Hematopoietic multipotent progenitor cell treated with erythropoietin and hydrocortisone succinate and interleukin-3 and kit ligand, for 6 days (in vitro differentiated cells): ENCODE measurements around the gene LRRC46.
A peak's percentile ranks its signal among the peaks of the same experiment; 100 is the strongest.

Experiments
- DNase-seq: peaks from one replicate; pipeline ENCODE4 v3.0.0-alpha.2; 2015

Gene LRRC46

DNA sequence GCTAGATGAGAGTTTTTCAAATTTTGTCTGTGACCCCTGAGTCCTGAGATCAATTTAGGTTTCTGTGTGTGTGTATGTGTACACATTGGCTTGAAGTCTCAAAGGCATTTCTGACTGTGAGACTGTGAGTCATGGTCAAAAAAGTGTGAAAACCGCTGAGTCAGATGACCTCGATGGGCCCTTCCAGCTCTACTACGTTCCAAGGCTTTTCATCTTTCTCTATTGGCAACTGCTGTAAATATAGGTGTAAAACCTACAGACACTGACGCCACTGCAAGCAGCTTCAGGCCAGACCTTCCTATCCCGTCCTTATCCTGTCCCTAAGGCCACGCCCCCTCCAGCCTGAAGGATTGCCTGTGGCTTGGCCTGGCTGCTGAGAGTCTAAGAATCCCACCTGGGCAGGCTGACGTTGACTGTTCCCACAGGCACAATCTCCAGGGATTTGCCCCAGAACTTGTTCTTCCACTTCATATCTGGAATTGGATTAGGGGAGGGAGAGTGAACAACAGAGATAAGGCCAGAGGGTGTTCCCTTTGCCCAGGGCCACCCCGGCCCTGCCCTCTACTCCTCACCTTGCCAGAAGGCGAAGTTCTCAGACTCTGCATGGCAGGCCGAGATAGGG, 21.2 kb upstream of the LRRC46 start:
- peak; percentile 74 for DNase-seq

DNA sequence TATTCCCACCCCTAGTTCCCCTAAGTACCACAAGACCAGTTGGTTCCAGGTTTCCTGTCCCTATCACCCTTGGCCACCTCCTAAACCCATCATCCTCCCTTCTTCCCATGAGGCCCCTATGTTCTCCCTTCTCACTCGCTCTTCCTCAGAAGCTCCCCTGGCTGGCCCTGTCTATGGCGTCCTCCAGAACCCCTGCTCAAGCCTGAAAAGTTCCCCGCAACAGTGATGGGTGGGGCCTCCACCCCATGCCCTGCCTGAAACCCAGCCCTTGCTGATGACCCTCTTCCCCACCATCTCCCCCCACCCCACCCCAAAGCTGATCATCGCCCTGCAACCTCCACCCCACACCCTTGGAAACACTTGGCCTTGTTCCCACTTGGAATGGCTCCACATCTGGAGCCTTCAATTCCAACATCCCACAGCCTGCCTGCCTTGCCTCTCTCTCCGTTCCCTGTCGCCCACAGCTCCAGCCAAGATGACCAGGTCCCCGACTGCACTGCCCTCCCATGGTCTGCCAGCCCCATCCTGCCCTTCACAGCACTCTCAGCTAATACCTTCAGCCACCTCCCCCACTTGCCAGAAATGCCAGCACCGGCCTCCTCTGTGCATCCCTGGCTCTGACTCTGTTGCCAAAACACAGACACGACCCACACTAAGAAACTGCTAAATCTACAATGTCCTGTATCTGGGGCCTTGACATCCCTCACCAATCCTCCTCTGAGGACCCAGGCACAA, 20.4 kb upstream of the LRRC46 start:
- DNase-seq: no peak

DNA sequence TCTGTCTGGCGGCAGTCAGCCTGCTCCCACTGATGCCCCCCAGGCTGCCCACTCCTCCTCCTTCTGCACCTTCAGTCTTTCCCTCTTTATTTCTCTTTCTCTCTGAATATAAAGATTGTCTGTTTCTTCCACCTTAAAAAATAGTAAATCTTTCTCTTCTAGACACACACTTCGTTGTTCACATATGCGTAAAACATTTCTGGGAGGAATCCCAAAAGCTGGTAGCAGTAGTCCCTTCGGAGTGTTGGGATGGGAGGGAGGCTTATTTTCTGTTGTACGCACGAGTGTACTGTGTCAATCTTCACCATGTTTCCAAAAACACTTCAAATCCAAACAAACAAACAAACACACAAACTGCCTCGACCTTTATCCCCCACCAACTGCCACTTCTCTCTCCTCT, 19.8 kb upstream of the LRRC46 start:
- DNase-seq: no peak

DNA sequence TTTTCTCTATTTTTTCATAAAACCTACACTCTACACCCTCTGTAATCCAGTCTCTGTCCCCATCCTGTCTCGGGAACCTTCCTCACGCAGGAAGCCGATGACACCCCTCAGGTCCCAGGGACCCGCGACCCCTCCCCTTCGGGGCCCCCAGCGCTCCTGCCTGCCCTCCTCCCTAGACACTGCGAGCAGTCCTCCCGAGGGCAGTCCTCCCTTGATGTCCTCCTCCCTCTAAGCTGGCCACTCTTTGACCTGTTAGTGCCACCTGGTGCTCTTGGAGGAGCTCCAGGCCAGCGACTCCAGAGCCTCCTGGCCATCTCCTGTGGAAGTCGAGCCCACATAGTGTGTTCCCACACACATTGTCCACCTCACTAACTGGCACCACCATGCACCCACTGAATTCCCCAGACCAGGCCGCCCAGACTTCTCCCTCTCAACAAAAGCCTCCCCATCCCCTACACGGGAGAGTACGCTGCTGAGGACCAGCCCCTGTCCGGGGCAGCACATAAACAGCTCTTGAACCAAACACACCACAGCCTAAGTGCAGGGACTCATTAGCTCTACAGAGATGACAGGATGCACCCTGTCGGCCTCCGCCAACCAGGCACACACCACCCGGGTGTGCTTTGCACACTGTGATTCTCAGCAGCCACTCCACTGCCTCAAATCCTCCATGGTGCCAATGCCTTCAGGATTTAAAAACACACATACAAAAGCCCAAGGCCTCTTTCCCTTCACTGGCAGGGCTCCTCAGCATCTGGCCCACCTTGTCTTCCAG, 19.1 kb upstream of the LRRC46 start:
- no peak for DNase-seq

DNA sequence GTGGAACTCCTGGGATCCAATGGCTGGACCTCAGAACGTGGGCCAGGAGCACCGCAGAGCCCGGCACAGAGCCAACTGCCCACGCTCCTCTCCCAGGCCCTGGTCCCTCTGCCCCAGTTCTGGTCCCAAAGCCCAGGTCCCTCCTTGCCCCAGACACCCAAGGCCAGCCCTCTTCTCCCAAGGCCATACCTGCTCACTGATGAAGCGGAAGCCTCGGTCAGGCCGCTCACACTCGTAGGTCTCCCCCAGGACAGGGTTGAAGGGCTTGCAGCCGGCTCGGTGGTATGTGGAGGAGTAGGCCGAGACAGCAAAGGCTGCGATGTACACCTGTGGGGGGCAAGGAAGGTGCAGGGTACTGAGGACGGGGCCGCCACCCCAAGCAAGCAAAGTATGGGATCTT, 18.4 kb upstream of the LRRC46 start:
- no peak for DNase-seq

DNA sequence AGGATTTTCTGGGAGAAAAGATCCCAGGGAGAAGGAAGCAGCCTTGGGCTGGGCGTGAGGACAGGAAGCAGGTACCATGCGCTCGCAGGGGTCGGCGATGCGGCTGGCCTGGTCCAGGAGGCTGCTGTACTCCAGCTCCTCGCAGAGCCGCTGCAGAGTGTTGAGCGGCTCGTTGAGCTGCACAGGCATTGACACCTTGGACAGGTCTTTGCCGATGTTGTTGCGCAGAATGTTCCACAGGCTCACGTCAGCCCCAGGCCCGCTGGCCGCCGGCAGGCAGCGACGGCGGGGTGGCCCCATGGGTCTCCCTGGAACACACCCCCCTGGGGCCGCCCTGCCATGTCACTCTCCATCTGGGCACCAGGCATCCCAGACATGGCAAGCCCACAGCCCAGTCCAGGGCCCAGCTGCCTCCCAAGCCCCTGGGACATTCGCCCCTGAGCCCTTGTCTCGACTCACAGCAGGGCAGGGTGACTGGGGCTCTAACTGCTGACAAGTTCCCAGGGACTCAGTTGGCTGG, 17.9 kb upstream of the LRRC46 start:
- DNase-seq: no peak

DNA sequence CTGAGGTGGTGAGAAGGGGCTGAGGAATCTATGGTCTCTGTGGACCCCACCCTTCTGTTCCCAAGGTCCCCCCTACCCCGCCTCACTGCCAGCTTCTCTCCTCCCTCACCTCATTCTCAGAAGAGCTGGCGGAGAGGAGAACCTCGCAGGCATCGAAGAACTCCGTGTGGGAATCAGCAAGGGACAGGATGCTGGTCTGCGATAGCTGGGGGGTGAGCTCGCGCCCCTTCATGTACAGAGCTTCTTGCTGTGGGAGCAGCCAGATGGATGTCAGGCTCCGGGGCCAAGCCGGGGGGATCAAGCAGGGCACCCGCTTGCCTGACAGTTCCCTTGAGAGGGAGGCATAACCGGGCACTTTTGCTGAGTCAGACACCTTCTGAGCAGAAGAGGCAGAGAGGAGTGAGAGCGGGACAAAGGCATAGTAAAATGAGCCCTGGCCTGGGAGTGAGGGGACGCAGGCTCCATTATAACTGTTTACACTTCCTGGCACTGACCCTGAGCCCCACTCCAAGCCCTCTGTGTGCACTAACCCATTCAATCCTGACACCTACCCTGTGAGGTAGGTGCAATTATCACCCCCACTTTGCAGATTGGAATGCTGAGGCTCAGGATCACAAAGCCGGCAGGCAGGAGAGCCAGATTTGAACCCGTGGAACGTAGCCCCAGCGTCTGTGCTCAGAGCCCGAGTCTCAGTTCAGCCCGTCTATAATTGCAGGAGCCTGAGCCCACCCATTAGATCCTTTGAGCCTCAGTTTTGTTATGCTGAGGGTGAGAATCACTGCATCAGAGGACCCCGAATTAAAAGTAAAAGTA, 16.2 kb upstream of the LRRC46 start:
- no peak for DNase-seq

DNA sequence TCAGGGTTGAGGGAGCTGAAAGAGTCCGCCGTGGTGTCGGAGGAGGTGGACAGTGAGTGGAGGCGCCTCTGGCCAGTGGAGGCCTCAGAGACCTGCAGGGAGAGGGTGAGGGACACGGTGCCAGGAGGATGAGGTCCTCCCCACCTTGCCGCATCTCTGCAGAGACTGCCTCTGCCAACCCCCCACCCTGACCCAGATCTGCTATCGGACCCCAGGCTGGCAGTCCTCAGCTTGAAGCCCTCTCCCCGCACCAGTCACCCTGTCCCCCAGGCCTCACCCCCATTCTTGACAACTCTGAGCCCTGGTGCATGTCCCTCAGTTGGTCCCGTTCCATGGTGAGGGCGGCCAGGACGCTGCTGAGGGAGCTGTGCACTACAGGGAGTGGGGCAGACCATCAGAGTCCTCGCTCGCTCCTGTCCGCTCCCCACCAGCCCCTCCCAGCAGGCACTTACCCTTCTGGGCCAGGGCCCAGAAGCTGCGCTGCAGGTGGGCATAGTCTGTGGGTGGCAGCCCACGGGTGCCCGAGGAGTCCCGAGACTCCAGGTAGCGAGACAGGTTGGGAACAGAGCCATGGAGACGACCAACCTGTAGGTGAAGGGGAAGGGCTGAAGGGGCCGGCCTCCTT, 15.2 kb upstream of the LRRC46 start:
- no peak for DNase-seq

DNA sequence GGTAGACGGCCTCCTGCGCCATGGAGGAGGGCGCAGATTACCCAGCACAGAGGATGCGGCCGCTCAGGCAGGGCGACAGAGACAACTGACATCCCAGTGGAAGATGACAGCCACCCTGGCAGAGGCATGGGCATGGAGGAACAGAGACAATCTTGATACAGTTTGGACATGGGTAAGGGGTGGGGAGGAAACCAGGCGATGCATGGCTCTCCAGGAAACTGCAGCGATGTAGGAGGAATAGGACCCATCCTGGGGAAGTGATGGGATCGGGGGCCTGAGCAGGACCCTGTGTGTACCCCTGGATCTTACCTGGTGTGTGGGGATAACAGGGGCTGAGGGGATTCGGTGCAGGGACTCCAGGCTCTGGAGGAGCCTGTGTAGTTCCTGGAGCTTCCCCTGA, 14.5 kb upstream of the LRRC46 start:
- DNase-seq: no peak

DNA sequence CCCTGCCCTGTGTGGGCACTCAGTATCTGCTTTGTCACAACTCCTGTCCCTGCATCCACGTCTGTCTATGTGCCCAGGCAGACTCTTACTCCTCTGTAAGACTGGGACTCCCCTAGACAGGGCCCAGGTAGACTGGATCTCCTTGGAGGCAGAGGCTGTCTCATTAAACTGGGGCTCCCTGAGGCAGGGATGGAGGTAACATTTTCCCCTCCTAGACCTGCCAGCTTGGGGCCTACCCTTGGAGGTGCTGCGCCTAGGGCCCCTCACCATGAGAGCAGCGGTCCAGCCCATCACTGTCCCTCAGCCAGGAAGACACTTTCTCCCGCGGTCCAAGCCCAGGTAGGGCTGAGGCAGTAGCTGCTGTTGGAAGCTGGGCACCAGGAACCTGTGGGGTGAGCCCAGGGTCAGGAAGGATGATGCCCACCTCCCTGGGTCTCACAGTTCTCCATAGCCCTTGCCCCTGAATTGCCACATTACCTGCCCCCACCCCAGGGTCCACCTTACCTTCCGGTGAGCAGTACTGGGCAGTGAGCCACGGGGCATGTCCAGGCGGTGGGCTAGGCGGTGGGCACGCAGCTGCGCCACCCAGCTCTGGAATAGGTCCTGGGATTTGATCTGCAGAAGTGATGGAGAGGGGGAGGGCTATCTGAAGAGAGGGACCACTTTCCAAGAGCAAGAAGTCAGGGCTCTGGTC, 13.3 kb upstream of the LRRC46 start:
- no peak for DNase-seq

DNA sequence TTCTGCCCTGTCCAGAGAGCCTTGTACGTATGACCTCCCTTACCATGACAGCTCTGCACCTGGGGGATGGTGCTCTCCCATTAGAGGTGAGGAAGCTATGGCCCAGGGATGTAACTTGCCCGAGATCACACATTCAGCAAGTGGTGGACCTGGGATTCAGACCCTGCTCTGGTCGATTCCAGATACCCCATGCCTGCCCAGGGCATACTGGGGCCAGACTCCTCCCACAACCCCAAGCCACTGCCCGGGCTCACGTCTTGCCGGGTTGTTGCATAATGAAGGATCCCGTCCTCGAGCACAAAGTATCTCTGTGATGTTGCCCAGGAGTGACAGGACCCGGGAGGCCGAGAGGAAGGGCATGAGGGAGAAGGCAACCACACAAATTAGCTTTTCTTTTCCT, 12.0 kb upstream of the LRRC46 start:
- no peak for DNase-seq

DNA sequence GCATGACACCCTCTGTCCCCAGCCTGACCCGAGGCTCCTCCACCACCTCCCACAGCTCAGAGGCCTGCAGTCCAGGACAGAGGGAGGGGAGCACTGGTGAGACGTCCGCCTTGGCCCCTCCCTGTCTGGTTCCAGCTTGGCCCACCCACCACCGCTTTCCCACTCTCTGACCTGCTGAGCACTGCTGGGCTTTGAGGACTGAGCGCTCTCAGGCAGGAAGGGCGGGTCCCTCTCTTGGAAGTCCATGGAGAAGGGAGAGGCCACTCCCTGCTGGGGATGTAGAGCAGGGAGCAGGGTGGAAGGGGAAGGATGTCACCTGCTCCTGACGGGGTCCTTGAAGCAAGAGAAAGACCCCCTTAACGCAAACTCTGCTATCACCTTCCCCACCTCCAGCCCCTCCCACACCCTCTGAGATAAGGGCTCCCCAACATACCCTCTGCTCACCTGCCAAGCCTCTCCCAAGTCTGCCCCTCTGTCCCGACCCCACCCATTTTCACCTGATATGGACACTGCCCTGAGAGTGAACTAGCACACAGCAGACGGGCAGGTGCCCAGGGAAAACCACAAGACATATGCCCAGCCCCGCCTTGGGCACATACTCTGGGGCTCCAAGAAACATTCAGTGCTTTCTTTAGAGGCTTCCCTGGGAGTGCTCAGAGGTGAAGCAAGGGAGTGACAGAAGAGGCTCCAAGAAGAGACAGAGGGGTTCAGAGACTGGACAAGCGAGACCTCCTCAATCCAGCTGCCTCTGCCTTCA, 11.3 kb upstream of the LRRC46 start:
- DNase-seq: no peak

DNA sequence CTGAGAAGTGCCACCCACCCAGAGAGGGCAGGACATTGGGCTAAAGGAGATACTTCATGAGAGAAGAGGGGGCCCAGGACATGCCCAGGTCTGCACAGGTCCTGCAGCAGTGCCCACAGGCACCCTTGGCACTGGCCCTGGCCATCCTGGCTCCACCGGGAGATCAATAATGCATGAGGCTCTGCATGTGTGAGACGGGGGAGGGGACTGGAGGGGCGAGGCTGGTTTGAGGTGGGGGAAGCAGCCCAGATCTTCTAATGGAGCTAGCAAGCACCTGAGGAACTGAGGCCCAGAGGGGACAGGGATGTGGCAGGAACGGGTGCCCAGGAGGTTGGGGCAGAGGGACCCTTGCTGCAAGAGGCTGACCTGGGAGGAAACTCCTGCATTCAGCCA, 10.4 kb upstream of the LRRC46 start:
- no peak for DNase-seq

DNA sequence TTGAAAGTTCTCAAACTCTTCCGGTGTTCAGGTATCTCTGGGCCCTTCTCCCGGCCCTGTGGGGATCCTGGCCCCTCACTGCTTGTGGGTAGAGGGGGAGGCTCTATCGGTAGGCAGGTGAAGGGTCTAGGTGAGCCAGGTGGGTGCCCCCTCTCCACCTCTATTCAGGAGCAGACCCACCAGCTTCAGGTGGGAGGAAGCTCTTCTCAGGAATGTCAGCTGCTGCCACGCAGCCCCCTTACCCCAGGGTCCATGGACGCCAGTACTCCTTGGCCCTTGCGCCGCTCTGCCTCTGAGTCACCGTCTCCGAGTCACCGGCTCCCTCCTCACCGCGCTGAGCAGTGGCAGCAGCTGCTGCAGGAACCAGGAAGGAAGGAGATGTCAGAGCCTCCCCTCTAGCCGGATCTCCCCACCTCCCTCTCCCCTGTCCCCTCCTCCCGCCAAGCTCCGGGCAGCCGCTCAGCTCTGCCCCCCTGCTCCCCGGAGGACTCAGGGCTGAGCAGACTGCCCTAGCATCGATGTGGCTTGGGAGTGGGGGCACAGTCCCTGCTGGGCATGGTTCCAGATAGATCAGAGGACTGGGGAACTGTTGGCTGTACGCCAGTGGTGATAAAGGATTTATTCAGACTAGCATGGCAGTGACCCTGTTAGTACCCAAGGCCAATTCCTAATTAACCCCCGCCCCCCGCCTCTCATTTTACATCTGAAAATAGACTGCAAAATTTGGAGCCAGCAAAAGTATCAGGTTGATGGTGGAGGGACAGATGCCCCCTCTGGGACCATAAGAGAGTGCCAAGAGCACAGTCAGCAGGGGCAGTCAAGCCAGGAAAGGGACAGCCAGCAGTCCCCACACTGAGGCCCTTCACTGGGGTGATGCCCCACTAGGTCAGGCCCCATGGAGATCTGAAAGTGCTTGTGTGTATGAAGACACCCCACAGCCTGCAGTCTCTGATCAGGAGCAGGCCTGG, 9.8 kb upstream of the LRRC46 start, which contains the start of gene OSBPL7:
Gene OSBPL7, minus strand, starts transcription at position 371 of the 968 bp plus-strand sequence. CDS start 1,516 bp downstream, outside the sequence.
- peak; percentile 92 for DNase-seq

DNA sequence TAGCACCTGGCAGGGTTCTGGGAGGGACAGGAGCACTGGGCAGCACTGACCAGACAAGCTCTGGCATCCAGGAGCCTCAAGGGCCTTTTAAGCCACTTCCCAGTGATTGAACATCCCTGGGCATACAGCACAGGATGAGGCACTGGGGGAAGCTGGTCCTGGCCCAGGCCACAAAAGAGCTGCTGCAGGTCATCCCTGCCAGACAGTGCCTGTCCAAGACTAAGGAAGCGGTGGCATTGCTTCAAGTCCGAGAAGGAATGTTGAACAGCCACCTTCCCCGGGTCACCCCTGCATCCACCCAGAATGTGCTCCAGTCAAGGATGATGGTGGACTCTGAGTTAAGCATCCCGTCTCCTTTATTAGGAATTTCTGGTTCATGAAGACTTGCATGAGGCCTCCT, 8.7 kb upstream of the LRRC46 start:
- DNase-seq: no peak

DNA sequence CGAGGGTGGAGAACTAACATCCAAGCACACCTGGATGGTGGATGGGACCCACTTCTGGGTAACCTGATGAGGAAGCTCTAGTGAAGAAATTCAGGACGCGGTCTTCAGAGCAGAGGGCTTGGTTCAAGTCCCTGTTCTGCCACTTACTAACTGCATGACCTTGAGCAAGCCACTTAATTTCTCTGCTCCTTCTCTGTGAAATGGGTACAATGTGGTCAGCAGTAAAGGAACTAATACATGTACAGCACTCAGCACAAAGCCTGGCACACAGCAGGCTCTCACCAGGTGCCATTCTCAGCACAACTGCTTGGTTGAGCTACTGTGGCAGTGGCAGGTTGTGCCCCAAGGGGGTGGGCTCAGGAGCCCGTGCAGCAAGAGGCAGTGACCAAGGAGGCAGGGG, 8.0 kb upstream of the LRRC46 start:
- no peak for DNase-seq

DNA sequence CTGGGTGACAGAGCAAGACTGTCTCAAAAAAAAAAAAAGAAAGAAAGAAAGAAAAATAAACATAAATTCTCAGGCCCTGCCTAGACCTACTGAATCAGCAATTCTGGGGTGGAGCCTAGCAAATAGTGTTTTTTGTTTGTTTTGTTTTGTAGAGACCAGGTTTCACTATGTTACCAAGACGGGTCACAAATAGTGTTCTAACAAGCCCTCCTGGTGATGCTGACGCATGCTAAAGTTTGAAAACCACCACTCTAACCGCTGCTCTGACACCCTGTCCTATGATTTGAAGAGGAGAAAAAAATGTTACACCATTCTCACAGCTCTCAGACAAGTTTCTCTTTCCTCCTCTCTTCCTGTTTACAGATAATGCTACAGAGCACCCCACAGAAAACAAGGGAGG, 1.6 kb upstream of the LRRC46 start:
- no peak for DNase-seq

DNA sequence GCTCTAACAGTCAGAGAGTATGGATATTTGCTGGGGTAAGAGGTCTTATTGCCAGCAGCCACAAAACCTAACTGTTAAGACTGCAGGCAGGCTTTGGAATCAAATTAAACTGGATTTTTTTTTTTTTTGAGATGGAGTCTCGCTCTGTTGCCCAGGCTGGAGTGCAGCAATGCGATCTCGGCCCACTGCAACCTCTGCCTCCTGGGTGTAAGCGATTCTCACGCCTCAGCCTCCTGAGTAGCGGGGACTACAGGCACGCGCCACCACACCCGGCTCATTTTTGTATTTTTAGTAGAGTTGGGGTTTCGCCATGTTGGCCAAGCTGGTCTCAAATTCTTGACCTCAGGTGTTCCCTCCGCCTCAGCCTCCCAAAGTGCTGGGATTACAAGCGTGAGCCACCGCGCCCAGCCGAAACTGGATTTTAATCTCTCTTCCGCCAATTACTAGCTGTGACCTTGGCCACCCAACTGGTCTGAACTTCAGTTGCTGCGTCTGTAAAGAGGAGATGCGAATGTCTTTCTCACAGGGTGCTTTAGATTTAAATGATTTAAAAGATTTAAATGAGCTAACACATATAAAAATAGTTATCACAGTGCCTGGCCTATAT, 971 bp upstream of the LRRC46 start:
- DNase-seq: no peak

DNA sequence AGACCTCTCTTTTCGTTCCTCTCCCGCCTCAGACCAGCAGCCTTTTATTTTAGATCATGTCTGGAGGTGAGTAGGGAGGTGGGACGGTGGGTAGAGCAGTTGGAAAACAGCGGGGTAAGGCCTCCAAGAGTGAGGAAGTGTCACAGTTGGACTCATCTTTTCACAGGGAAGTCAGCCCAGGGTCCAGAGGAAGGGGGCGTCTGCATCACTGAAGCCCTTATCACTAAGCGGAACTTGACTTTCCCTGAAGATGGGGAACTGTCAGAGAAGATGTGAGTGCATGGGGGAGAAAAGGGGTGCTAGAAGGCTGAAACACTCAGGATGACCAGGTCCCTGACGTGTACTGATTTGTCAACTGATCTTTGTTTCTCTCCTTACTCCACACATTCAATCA, 461 bp downstream of the LRRC46 start:
- DNase-seq: no peak
